Endothelial cell of hepatic sinusoid (primary cell): ENCODE results near the gene SYT17.

ENCODE experiments used
- in situ Hi-C: cut with HindIII; loops from 2 replicates; pipeline ENCODE4 v1.10.0; 2017; ENCODE audit warnings: low sequenced_read_pairs

The SYT17 gene

GRCh38 chr16:19138601-19139000 lies 29.4 kb upstream of the SYT17 start:
- in situ Hi-C loops: no loop called here

GRCh38 chr16:19139436-19140091 lies 28.5 kb upstream of the SYT17 start:
- in situ Hi-C loops: no loop called here

GRCh38 chr16:19140396-19140795 lies 27.6 kb upstream of the SYT17 start:
- in situ Hi-C loops: no loop called here

- in situ Hi-C loops: no loop called here
These were observed 25.0 kb upstream of the SYT17 start for GRCh38 chr16:19142939-19143598.

- in situ Hi-C loops: no loop called here
These were observed 24.5 kb upstream of the SYT17 start for GRCh38 chr16:19143599-19143956.

GRCh38 chr16:19145010-19145409 lies 23.0 kb upstream of the SYT17 start:
- in situ Hi-C loops: no loop called here

GRCh38 chr16:19147126-19147525 lies 20.9 kb upstream of the SYT17 start:
- in situ Hi-C loops: no loop called here

GRCh38 chr16:19147627-19148026 lies 20.4 kb upstream of the SYT17 start:
- in situ Hi-C loops: no loop called here

- in situ Hi-C loops: no loop called here
These were observed 19.9 kb upstream of the SYT17 start for GRCh38 chr16:19148189-19148588.

- in situ Hi-C loops: no loop called here
These were observed 16.7 kb upstream of the SYT17 start for GRCh38 chr16:19151310-19151709.

GRCh38 chr16:19152042-19152441 lies 16.0 kb upstream of the SYT17 start:
- in situ Hi-C loops: no loop called here

GRCh38 chr16:19153876-19154275 lies 14.2 kb upstream of the SYT17 start:
- in situ Hi-C loops: no loop called here

GRCh38 chr16:19162085-19162484 lies 6.0 kb upstream of the SYT17 start:
- in situ Hi-C loops: no loop called here

- in situ Hi-C loops: no loop called here
These were observed 4.8 kb upstream of the SYT17 start for GRCh38 chr16:19163215-19163614.

GRCh38 chr16:19164285-19164684 lies 3.8 kb upstream of the SYT17 start:
- in situ Hi-C loops: no loop called here

- in situ Hi-C loops: no loop called here
These were observed 2.9 kb upstream of the SYT17 start for GRCh38 chr16:19165101-19165500.

- in situ Hi-C loops: no loop called here
These were observed 1.5 kb upstream of the SYT17 start for GRCh38 chr16:19166500-19166899.

GRCh38 chr16:19168371-19169081 lies 486 bp downstream of the SYT17 start:
- in situ Hi-C loops: no loop called here

- in situ Hi-C loops: no loop called here
These were observed 1.1 kb downstream of the SYT17 start for GRCh38 chr16:19169082-19169639.

- in situ Hi-C loops: no loop called here
These were observed 2.1 kb downstream of the SYT17 start for GRCh38 chr16:19170043-19170655.

GRCh38 chr16:19172098-19172780 lies 4.2 kb downstream of the SYT17 start:
- in situ Hi-C loops: no loop called here
